Loucy (cell line): Measurements from ENCODE around the gene DCUN1D3.

Experiments used
- H2AFZ ChIP-seq: fragments of 200-600 bp; sonication (generic); 2 replicates; pipeline ENCODE4 v1.6.0; 2016; ENCODE audit warnings: antibody characterized with exemption, mild to moderate bottlenecking, low read length, moderate library complexity
- H3F3A ChIP-seq: fragments of 200-600 bp; 2 replicates; pipeline ENCODE4 v1.6.0; 2016; ENCODE audit warnings: antibody characterized with exemption, low read depth, mild to moderate bottlenecking
- H3K27me3 ChIP-seq: fragments of 200-600 bp; sonication (generic); 2 replicates; pipeline ENCODE4 v1.6.1; 2014; ENCODE audit warnings: low read length, mild to moderate bottlenecking; ENCODE audit not compliant: insufficient read depth, poor library complexity, severe bottlenecking
- H3K36me3 ChIP-seq: fragments of 200-600 bp; sonication (generic); 2 replicates; pipeline ENCODE4 v1.6.1; 2016; ENCODE audit warnings: low read length; ENCODE audit not compliant: insufficient read depth
- H3K4me1 ChIP-seq: fragments of 200-600 bp; sonication (generic); 2 replicates; pipeline ENCODE4 v1.5.1; 2014; ENCODE audit warnings: low read length, mild to moderate bottlenecking; ENCODE audit not compliant: insufficient read depth, poor library complexity, severe bottlenecking
- H3K4me2 ChIP-seq: fragments of 200-600 bp; sonication (generic); 2 replicates; pipeline ENCODE4 v1.6.0; 2014; ENCODE audit warnings: antibody characterized with exemption, low read length, low read depth, mild to moderate bottlenecking; ENCODE audit not compliant: poor library complexity, severe bottlenecking
- H3K4me3 ChIP-seq: fragments of 200-600 bp; sonication (generic); 2 replicates; pipeline ENCODE4 v1.5.1; 2014; ENCODE audit warnings: low read length, mild to moderate bottlenecking, mixed read lengths; ENCODE audit not compliant: poor library complexity, severe bottlenecking
- H3K79me2 ChIP-seq: fragments of 200-600 bp; sonication (generic); 2 replicates; pipeline ENCODE4 v1.6.1; 2014; ENCODE audit warnings: low read length; ENCODE audit not compliant: insufficient read depth
- H3K9ac ChIP-seq: fragments of 200-600 bp; sonication (generic); 2 replicates; pipeline ENCODE4 v1.6.0; 2014; ENCODE audit warnings: mild to moderate bottlenecking, low read depth, low read length, moderate library complexity; ENCODE audit not compliant: poor library complexity, severe bottlenecking
- H3K9me2 ChIP-seq: fragments of 200-600 bp; sonication (generic); replicated peaks from 2 replicates; pipeline ENCODE4 v1.6.1; 2016; ENCODE audit warnings: low read depth, low read length, mixed read lengths
- H3K9me3 ChIP-seq: fragments of 200-600 bp; sonication (generic); 2 replicates; pipeline ENCODE4 v1.6.1; 2014; ENCODE audit warnings: mild to moderate bottlenecking, antibody characterized with exemption, low read length, low read depth; ENCODE audit not compliant: insufficient read depth
- H4K20me1 ChIP-seq: fragments of 200-600 bp; sonication (generic); 2 replicates; pipeline ENCODE4 v1.6.0; 2014; ENCODE audit warnings: antibody characterized with exemption, low read length, mild to moderate bottlenecking; ENCODE audit not compliant: insufficient read depth, poor library complexity, severe bottlenecking
- EZH2phosphoT487 ChIP-seq: fragments of 200-600 bp; IDR thresholded peaks from 2 replicates; pipeline ENCODE4 v1.6.1; 2018; ENCODE audit warnings: antibody characterized with exemption, mild to moderate bottlenecking, moderate library complexity, borderline replicate concordance
- TF ChIP-seq, protein P1 (sequence below): fragments of 200-600 bp; sonication (generic); conservative IDR thresholded peaks from 2 replicates; pipeline ENCODE4 v1.5.1; 2014; ENCODE audit warnings: mild to moderate bottlenecking, antibody characterized with exemption, low read length

Gene DCUN1D3

DNA sequence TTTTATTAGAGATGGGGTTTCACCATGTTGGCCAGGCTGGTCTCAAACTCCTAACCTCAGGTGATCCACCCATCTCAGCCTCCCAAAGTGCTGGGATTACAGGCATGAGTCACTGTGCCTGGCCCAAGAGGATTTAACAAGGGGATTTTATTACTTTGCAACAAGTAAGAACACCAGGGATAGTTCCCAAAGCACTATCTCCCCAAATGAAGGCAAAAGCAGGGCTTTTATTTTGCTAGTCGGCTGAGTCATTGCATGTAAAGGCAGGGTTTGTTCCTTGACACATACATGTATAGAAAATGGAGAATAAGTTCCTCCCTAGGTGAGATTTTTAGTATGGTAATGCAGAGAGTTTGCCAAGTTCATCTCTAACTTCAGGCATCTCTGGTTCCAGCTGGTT, 69.8 kb downstream of the DCUN1D3 start:
- Histone ChIP-seq H3K4me3 (no peak overlapping the region), H3K79me2 (no peaks in the 10 kb centered on the region), H3K36me3 (peaks cover 60% of the 10 kb centered on the region), H3K4me2 (no peak overlapping the region), H3F3A (no peaks in the 10 kb centered on the region), H4K20me1 (no peaks in the 10 kb centered on the region), H2AFZ (no peak overlapping the region), H3K9me2 (no peaks in the 10 kb centered on the region), H3K9ac (no peak overlapping the region), H3K4me1 (peaks cover 9% of the 10 kb centered on the region), H3K27me3 (no peaks in the 10 kb centered on the region), H3K9me3 (peaks cover 3% of the 10 kb centered on the region; the same call in 1 of the 2 replicates)
- no peak for TF ChIP-seq EZH2phosphoT487
- TF ChIP-seq, protein P1, sequence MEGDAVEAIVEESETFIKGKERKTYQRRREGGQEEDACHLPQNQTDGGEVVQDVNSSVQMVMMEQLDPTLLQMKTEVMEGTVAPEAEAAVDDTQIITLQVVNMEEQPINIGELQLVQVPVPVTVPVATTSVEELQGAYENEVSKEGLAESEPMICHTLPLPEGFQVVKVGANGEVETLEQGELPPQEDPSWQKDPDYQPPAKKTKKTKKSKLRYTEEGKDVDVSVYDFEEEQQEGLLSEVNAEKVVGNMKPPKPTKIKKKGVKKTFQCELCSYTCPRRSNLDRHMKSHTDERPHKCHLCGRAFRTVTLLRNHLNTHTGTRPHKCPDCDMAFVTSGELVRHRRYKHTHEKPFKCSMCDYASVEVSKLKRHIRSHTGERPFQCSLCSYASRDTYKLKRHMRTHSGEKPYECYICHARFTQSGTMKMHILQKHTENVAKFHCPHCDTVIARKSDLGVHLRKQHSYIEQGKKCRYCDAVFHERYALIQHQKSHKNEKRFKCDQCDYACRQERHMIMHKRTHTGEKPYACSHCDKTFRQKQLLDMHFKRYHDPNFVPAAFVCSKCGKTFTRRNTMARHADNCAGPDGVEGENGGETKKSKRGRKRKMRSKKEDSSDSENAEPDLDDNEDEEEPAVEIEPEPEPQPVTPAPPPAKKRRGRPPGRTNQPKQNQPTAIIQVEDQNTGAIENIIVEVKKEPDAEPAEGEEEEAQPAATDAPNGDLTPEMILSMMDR, result no peak

DNA sequence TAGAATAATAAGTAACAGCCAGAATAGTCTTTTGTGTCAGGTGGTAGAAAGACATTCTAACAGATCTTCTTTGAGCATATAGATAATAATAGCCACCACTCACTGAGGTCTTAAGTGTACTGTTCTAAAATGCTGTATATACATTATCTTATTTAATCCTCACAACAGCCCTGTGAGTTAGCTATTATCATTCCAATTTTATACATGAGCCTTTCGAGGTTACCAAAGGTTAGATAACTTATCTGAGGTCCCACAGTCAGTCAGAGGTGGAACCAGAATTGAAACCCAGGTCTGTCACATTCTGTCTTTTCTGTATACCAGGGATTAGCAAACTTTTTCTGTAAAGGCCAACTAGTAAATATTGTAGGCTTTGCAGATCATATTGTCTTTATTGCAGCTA, 70.6 kb downstream of the DCUN1D3 start:
- no peaks in the 10 kb centered on the region for H3K27me3 ChIP-seq
- H2AFZ ChIP-seq, result no peak overlapping the region
- no peaks in the 10 kb centered on the region for H3K79me2 ChIP-seq
- H3K9me2 ChIP-seq, result no peaks in the 10 kb centered on the region
- no peak overlapping the region for H3K9ac ChIP-seq
- TF ChIP-seq EZH2phosphoT487, result no peak
- TF ChIP-seq, protein P1, result no peak
- no peak overlapping the region for H3K4me3 ChIP-seq
- peaks cover under 1% of the 10 kb centered on the region; the same call in 1 of the 2 replicates for H3K9me3 ChIP-seq
- H3K36me3 ChIP-seq, result peaks cover 53% of the 10 kb centered on the region
- no peak overlapping the region for H3K4me2 ChIP-seq
- no peaks in the 10 kb centered on the region for H3F3A ChIP-seq
- H3K4me1 ChIP-seq, result peaks cover 16% of the 10 kb centered on the region
- H4K20me1 ChIP-seq, result no peaks in the 10 kb centered on the region

DNA sequence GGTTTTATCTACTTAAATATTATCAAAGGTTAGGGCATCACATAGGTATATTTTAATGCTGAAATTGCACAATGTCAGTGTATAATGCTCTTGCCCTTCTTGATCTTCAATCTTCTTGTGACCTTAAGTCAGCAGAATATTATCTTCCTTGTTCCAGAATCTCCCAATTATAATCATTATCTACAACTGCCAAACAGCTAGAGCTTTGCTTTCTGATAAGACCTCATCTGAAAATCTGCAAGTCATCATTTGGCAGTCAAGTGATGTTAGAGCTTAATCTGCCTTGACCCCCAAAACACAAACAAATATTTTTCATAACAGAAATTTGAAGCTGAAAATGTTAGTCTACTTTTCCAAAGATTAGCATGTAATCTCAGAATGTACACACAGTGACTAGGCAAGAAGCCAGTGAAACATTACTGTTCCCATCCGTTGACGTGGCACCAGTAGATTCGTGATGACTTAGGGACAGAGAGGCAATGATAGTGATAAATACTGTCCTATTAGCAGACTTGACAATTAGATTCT, 74.1 kb downstream of the DCUN1D3 start:
- Histone ChIP-seq H3K9me3 (no peaks in the 10 kb centered on the region), H3K4me1 (peaks cover 49% of the 10 kb centered on the region), H3K4me3 (no peak overlapping the region), H3K9ac (peak overlapping the region; percentile 3), H3K79me2 (no peaks in the 10 kb centered on the region), H3K9me2 (no peaks in the 10 kb centered on the region), H3K4me2 (no peak overlapping the region), H4K20me1 (no peaks in the 10 kb centered on the region), H3K27me3 (no peaks in the 10 kb centered on the region), H3K36me3 (peaks cover 35% of the 10 kb centered on the region), H2AFZ (no peak overlapping the region), H3F3A (no peaks in the 10 kb centered on the region)
- no peak for TF ChIP-seq EZH2phosphoT487
- TF ChIP-seq, protein P1, result no peak
